Psoas muscle (tissue), 8 donors: Measurements from ENCODE around the gene HOXC6. TPM values are rescaled to one million over a fixed set of nuclear protein-coding genes. Genes with fewer than 3 reads are reported as not detected.
A peak's percentile ranks its signal among the peaks of the same experiment; 100 is the strongest.
"Not testable (repeated sequence)": the region's sequence is repeated elsewhere in the genome, so short reads cannot be mapped to it uniquely, and the experiment has no call there.

Experiments
- ATAC-seq, 4 donors: fragments of 200-7000 bp; cut with Tn5 transposase; one replicate each; pipeline ENCODE4 v1.9.1; 2020; ENCODE audit warnings: moderate library complexity in 3 of 4, mild to moderate bottlenecking in 2 of 4
- DNase-seq, 2 donors: peaks; one replicate each; pipeline ENCODE4 v3.0.0-alpha.2; 2020
- H3K27ac ChIP-seq: fragments of 200-600 bp; one replicate; pipeline ENCODE4 v1.8.0; 2022
- H3K27me3 ChIP-seq, 3 donors: fragments of 200-600 bp in 1 of 3; one replicate each; pipeline versions ENCODE4 v1.6.1 to v1.8.0; 2013 to 2022; ENCODE audit warnings: low read length in 2 of 3, mild to moderate bottlenecking in 2 of 3, moderate library complexity in 1 of 3; ENCODE audit not compliant: insufficient read depth in 3 of 3
- H3K36me3 ChIP-seq, 2 donors: fragments of 200-600 bp in 1 of 2; one replicate each; pipeline versions ENCODE4 v1.6.1 to v1.8.0; 2013 to 2022; ENCODE audit warnings: low read depth in 1 of 2, mild to moderate bottlenecking in 1 of 2, moderate library complexity in 1 of 2; ENCODE audit not compliant: insufficient read depth in 1 of 2
- H3K4me1 ChIP-seq: fragments of 200-600 bp; one replicate; pipeline ENCODE4 v1.8.0; 2022
- H3K4me3 ChIP-seq: fragments of 200-600 bp; one replicate; pipeline ENCODE4 v1.8.0; 2022; ENCODE audit warnings: mild to moderate bottlenecking
- H3K9me3 ChIP-seq: fragments of 200-600 bp; one replicate; pipeline ENCODE4 v1.8.0; 2022
- WGBS, 3 donors: extraction: QIAGEN DNeasy Blood & Tissue Kit; methylation state at CpG; one replicate each; pipeline versions ENCODE4 v1.1.6 to v1.1.7; 2013; 5-methylcytosine and 5-hydroxymethylcytosine counted together
- intact Hi-C, 2 donors: fragments of 100-400 bp; cut with DNase I; formaldehyde crosslinking; loops; one replicate each; pipeline versions ENCODE4 v1.11.0 to v1.14.2; 2022
- polyA plus RNA-seq, 3 donors: library from polyadenylated mRNA; stranded (reverse); fragments of 200-250 nt; gene quantifications; one replicate each; pipeline ENCODE4 v1.2.3, GENCODE V29; 2013
- total RNA-seq, 4 donors: library from RNA; stranded (reverse); fragmentation: NEBNext Ultra II Directional in 2 of 4; extraction: Animal tissue kit (Norgen Biotek cat#: 25700) in 2 of 4; gene quantifications; one replicate each; pipeline versions ENCODE4 v1.2.1 to v1.2.4, GENCODE V29; 2021 to 2023
- TF ChIP-seq, protein P1 (sequence below): fragments of 200-600 bp; IDR thresholded peaks from one replicate; pipeline ENCODE4 v1.8.0; 2022; ENCODE audit warnings: antibody characterized with exemption
- donor health status: healthy with polysubstance abuse.
- donor health status: DM: no; HTN: no; CAD: no; lungs with moderate emphysema.
- donor health status: Bipolar disorder and iron deficiency.
- donor health status: healthy.
- donor health status: DM: yes; HTN: yes; CAD: no.
- donor health status: DM: no; HTN: no; CAD: no.
- donor health status: DM: no; HTN: no; CAD: no.
- donor health status: DM: yes; HTN: yes; CAD: no.

HOXC6 gene
- total and polyA plus RNA-seq, 7 donors: 2.2 to 23.6 (median 7.6) TPM

DNA sequence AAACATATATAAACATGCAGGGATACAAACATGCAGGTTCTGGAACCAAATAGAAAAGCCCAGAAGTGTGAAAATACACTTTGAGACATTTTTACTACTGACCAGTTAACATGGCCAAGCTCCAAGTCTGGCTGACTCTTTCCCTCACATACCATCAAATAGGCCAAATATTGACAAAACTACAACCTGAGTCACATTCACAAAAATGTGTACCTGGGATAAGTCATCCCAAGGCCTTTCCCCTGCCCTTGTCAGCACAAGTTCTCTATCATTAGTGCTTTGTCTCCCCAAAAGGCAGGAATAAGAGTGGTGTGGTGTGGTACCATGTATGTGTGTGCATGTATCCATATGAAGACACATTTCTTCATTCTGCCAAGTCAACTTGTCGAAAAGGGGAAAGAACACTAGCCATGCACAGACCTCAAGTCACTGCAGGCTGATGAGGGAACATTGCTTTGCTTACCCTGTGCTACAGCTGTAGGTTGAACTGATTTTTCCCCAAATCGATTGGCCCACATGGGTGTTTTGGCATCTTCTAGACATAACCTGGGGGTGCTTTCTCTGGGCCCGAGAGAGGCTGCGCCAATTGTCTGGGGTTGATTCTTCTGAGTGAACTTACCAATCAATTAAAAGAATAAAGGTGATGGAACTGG lies 40.3 kb downstream of the HOXC6 start:
- H3K9me3 ChIP-seq: no peaks in the 10 kb centered on the region
- 88 to 92% (median 88%) methylated on average over 4 of the region's 4 CpGs for WGBS, 3 donors
- ATAC-seq: no peak
- TF ChIP-seq, protein P1, sequence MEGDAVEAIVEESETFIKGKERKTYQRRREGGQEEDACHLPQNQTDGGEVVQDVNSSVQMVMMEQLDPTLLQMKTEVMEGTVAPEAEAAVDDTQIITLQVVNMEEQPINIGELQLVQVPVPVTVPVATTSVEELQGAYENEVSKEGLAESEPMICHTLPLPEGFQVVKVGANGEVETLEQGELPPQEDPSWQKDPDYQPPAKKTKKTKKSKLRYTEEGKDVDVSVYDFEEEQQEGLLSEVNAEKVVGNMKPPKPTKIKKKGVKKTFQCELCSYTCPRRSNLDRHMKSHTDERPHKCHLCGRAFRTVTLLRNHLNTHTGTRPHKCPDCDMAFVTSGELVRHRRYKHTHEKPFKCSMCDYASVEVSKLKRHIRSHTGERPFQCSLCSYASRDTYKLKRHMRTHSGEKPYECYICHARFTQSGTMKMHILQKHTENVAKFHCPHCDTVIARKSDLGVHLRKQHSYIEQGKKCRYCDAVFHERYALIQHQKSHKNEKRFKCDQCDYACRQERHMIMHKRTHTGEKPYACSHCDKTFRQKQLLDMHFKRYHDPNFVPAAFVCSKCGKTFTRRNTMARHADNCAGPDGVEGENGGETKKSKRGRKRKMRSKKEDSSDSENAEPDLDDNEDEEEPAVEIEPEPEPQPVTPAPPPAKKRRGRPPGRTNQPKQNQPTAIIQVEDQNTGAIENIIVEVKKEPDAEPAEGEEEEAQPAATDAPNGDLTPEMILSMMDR: no peak
- no peak overlapping the region for H3K27ac ChIP-seq
- intact Hi-C loops: no loop called here
- H3K4me3 ChIP-seq: no peak overlapping the region
- peaks cover 5% of the 10 kb centered on the region for H3K4me1 ChIP-seq
- DNase-seq: no peak
- H3K36me3 ChIP-seq: no peaks in the 10 kb centered on the region
- peaks cover 0 to 6% (median 2%) of the 10 kb centered on the region in 3 donors for H3K27me3 ChIP-seq

DNA sequence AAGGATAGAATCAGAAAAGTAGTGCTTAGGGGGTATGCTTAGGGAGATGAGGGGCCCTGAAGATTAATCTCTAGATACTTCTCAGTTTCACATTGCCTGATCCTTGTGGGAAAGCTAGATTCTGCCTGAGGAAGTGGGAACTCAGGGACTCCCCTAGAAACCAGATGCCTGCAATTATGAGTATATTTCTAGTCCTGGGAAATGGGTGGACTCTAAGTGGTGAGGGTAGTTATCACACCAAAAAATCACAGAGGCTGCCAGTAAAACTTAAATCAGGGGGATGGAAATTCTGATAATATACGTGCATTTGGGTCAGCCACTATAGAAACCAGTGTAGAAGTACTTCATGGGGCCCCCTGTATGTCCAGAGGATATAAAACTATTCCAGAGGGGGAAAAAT lies 43.7 kb downstream of the HOXC6 start:
- intact Hi-C loops: no loop called here

DNA sequence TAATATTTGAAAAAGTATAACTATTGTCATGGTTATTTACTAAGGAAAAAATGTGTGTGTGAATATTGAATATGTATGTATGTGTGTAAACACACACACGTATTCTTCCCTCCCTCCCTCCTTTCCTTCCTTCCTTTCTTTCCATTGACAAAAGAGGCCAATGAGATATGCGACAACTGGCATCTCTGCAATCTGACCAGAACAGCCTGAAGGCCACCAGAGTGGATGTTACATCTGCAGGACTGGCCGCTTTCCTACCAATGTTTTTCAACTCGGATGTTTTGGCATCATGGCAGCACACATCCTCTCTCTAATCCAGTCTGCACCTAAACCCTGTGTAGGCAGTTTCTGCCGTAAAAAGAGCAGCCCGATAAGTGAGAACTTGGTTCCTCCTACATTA lies 46.1 kb downstream of the HOXC6 start:
- no peaks in the 10 kb centered on the region for H3K9me3 ChIP-seq
- WGBS, 3 donors: 79 to 84% (median 80%) methylated on average over 6 of the region's 6 CpGs
- H3K4me3 ChIP-seq: no peak overlapping the region
- DNase-seq: no peak
- peaks cover 0 to 2% (median 0%) of the 10 kb centered on the region in 3 donors for H3K27me3 ChIP-seq
- TF ChIP-seq, protein P1: no peak
- no peaks in the 10 kb centered on the region for H3K4me1 ChIP-seq
- ATAC-seq: no peak
- H3K27ac ChIP-seq: no peak overlapping the region
- intact Hi-C loops: no loop called here
- no peaks in the 10 kb centered on the region for H3K36me3 ChIP-seq

More for the DNA sequence above, 43.7 kb downstream of the HOXC6 start:
- no peak overlapping the region for H3K27ac ChIP-seq
- 72 to 88% (median 83%) methylated on average over 1 of the region's 1 CpG for WGBS, 3 donors
- H3K36me3 ChIP-seq: no peaks in the 10 kb centered on the region
- ATAC-seq (no peak), DNase-seq (no peak)
- no peak overlapping the region for H3K4me3 ChIP-seq
- H3K27me3 ChIP-seq: peaks cover 0 to 2% (median 0%) of the 10 kb centered on the region in 3 donors
- H3K9me3 ChIP-seq: no peaks in the 10 kb centered on the region
- H3K4me1 ChIP-seq: peaks cover 5% of the 10 kb centered on the region
- TF ChIP-seq, protein P1: no peak

DNA sequence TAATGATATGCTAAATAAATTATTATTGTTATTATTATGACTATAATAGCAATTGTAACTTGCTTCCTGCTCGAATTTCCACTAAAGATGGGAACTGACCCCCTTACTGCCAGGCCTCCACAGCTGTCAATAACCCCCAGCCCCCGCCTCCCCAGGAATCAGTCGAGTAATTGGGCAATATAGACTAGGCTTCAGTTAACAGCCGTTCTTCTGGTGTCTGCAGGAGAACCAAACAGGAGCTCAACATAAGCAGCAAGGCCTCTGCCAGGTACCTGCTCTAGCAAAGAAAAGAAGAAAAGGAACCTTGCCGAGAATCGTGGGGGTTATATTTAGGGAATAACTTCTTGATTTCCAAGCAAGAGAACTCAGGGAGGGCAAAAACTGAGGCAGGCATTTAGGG lies 47.2 kb downstream of the HOXC6 start:
- H3K36me3 ChIP-seq: no peaks in the 10 kb centered on the region
- no peak overlapping the region for H3K27ac ChIP-seq
- no peaks in the 10 kb centered on the region for H3K9me3 ChIP-seq
- intact Hi-C loops: no loop called here
- TF ChIP-seq, protein P1: no peak
- no peaks in the 10 kb centered on the region for H3K27me3 ChIP-seq
- no peaks in the 10 kb centered on the region for H3K4me1 ChIP-seq
- no peak for ATAC-seq
- no peak overlapping the region for H3K4me3 ChIP-seq
- DNase-seq: no peak
- 65 to 70% (median 65%) methylated on average over 6 of the region's 6 CpGs for WGBS, 3 donors

DNA sequence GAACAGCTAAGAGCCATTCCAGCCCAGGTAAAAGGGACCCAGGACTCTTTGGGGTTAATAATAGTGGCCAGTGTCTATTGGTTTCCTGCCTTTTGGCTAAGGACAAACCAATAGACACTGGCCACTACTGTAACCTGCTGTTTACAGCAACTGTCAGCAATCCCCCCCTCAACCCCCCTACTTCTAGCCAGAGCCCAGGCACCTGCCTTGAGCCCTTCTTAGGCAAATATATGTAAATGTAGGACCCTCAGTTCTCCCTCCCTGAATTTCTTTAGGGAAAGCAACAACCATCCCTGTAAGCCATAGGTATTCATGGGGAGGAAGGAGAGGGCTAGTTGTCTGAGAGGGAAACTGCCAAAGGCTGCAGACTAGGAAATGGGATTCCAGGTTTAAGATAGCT lies 47.7 kb downstream of the HOXC6 start:
- H3K36me3 ChIP-seq: no peaks in the 10 kb centered on the region
- no peaks in the 10 kb centered on the region for H3K4me1 ChIP-seq
- TF ChIP-seq, protein P1: no peak
- H3K27ac ChIP-seq: no peak overlapping the region
- DNase-seq (no peak), ATAC-seq (no peak)
- H3K4me3 ChIP-seq: no peak overlapping the region
- intact Hi-C loops: no loop called here
- no peaks in the 10 kb centered on the region for H3K9me3 ChIP-seq
- no peaks in the 10 kb centered on the region for H3K27me3 ChIP-seq

DNA sequence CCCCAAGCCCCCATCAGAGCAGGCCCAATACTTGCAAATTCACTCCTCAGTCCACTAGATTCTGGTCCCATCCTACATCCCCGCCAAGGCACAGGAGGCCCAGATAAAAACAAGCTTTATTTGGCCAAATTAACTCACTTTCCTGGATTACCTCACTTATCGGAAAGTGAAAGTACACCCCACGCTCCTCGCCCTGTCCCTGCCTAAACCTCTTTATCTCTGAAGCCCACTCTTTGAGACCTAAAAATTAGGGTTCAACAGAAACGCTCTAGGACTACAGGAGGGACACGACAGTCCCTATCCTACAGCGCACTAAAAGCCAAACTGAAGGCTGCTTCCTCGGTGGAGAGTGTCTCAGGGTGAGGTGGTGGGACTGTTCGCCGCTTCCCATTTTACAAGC lies 49.6 kb downstream of the HOXC6 start:
- H3K36me3 ChIP-seq, H3K9me3 ChIP-seq, DNase-seq, intact Hi-C loops, H3K27me3 ChIP-seq, H3K4me1 ChIP-seq, ATAC-seq: not testable (repeated sequence)
- peak overlapping the region; percentile 46 for H3K27ac ChIP-seq
- peak overlapping the region; percentile 25 for H3K4me3 ChIP-seq
- WGBS, 3 donors: 64 to 79% (median 77%) methylated on average over 10 of the region's 10 CpGs

DNA sequence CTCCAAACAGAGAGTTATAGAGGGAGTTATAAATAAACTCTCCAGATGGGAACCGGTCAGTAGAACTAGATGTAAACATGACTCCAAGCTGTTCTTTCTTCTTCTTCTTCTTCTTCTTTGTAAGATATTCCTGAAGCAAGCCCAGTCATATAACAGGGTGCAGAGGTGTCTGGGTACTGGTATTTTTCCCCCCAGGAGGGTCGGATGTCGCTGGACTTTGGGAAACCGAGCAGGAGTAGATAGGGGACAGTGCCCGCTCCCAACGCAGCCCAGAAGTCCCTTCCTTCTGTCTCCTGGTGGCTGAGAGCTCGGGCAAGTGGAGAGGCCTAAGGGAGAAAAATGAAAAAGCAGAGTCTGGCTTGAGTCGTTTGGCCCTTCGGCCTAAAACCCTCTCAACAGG lies 50.9 kb downstream of the HOXC6 start:
- H3K36me3 ChIP-seq, ATAC-seq, H3K9me3 ChIP-seq, H3K4me1 ChIP-seq, intact Hi-C loops, H3K27me3 ChIP-seq, DNase-seq: not testable (repeated sequence)
- 55 to 61% (median 58%) methylated on average over 7 to 9 of the region's 9 CpGs for WGBS, 3 donors
- Histone ChIP-seq H3K4me3 (peak overlapping the region; percentile 25), H3K27ac (peak overlapping the region; percentile 58)
